Pancreas (tissue), 10 donors: ENCODE results near the gene DOCK3. TPM values are rescaled to one million over a fixed set of nuclear protein-coding genes. Genes with fewer than 3 reads are reported as not detected.

ENCODE experiments used
- ATAC-seq, 4 donors: fragments of 200-7000 bp; cut with Tn5 transposase; one replicate each; pipeline versions ENCODE4 v1.8.0 to v1.9.1; 2020; ENCODE audit warnings: mild to moderate bottlenecking in 4 of 4, moderate library complexity in 4 of 4
- DNase-seq, 6 donors: peaks; one replicate each; pipeline ENCODE4 v3.0.0-alpha.2; 2020
- FAIRE-seq: peaks from 2 replicates; lab custom pipeline; 2012; peaks lifted over from hg19 to GRCh38; lab: Jason Lieb, UNC
- H3K27ac ChIP-seq, 4 donors: fragments of 200-600 bp; sonication (generic); 1 replicate in 3 of 4; 2 replicates in 1 of 4; pipeline versions ENCODE4 v1.5.0 to v1.8.0; 2020
- H3K27me3 ChIP-seq, 4 donors: fragments of 200-600 bp; one replicate each; pipeline ENCODE4 v1.8.0; 2021
- H3K36me3 ChIP-seq, 3 donors: fragments of 200-600 bp; sonication (generic) in 1 of 3; one replicate each; pipeline versions ENCODE4 v1.5.0 to v1.8.0; 2020 to 2021
- H3K4me1 ChIP-seq, 3 donors: fragments of 200-600 bp; one replicate each; pipeline ENCODE4 v1.8.0; 2021
- H3K4me3 ChIP-seq, 4 donors: fragments of 200-600 bp; sonication (generic) in 2 of 4; one replicate each; pipeline versions ENCODE4 v1.5.0 to v1.8.0; 2020 to 2021
- H3K9me3 ChIP-seq, 4 donors: fragments of 200-600 bp; one replicate each; pipeline ENCODE4 v1.8.0; 2021
- CTCF ChIP-seq, 4 donors: fragments of 200-600 bp; sonication (generic) in 3 of 4; IDR thresholded peaks; one replicate each; pipeline versions ENCODE4 v1.5.0 to v1.8.0; 2021; ENCODE audit warnings: antibody characterized with exemption in 4 of 4
- WGBS, 2 donors: extraction: QIAGEN DNeasy Blood & Tissue Kit; methylation state at CpG; one replicate each; pipeline ENCODE4 v1.1.7; 2013; 5-methylcytosine and 5-hydroxymethylcytosine counted together
- intact Hi-C, 3 donors: fragments of 100-400 bp; cut with DNase I; formaldehyde crosslinking; loops; one replicate each; pipeline versions ENCODE4 v1.11.1 to v1.14.2; 2022
- polyA plus RNA-seq, 2 donors: library from polyadenylated mRNA; stranded (reverse); fragments of 200-250 nt; gene quantifications; one replicate each; pipeline ENCODE4 v1.2.3, GENCODE V29; 2013
- total RNA-seq, 6 donors: library from RNA; stranded (reverse); fragmentation: NEBNext Ultra II Directional in 4 of 6; extraction: Animal tissue kit (Norgen Biotek cat#: 25700) in 4 of 6; gene quantifications; one replicate each; pipeline versions ENCODE4 v1.2.1 to v1.2.4, GENCODE V29; 2021 to 2023
- donor health status: healthy with polysubstance abuse.
- donor health status: DM: no; HTN: no; CAD: no; lungs with moderate emphysema.
- donor health status: DM: no; HTN: no; CAD: no.
- donor health status: control.
- donor health status: control.
- donor health status: Bipolar disorder and iron deficiency.
- donor health status: DM: yes; HTN: yes; CAD: no.
- donor health status: DM: no; HTN: no; CAD: no.
- donor health status: DM: no; HTN: no; CAD: no.
- donor health status: DM: yes; HTN: yes; CAD: no.

DOCK3 gene
- total and polyA plus RNA-seq, 8 donors: 0.09 to 1.5 (median 0.36) TPM

- Histone ChIP-seq H3K9me3 (no peaks in the 10 kb centered on the region), H3K36me3 (no peaks in the 10 kb centered on the region), H3K27ac (no peak overlapping the region), H3K27me3 (no peaks in the 10 kb centered on the region), H3K4me3 (no peak overlapping the region), H3K4me1 (no peaks in the 10 kb centered on the region)
- FAIRE-seq (no peak), ATAC-seq (no peak), DNase-seq (no peak)
- intact Hi-C loops: no loop called here
- WGBS, 2 donors: 86 to 93% methylated on average over 5 of the region's 5 CpGs
- TF ChIP-seq CTCF (IDR thresholded peaks at IDR 0.05): no peak
Observed at GRCh38 chr3:50657407-50657806, 17.3 kb upstream of the DOCK3 start.

- intact Hi-C loops: no loop called here
- DNase-seq (peak in 1 of 6 donors; percentile 25), FAIRE-seq (no peak), ATAC-seq (no peak)
- 87 to 90% methylated on average over 3 of the region's 3 CpGs for WGBS, 2 donors
- no peaks in the 10 kb centered on the region for H3K9me3 ChIP-seq
- H3K4me3 ChIP-seq: no peak overlapping the region
- no peaks in the 10 kb centered on the region for H3K27me3 ChIP-seq
- H3K4me1 ChIP-seq: no peaks in the 10 kb centered on the region
- no peak overlapping the region for H3K27ac ChIP-seq
- no peak for TF ChIP-seq CTCF (IDR thresholded peaks at IDR 0.05)
- no peaks in the 10 kb centered on the region for H3K36me3 ChIP-seq
Observed at GRCh38 chr3:50657816-50658215, 16.9 kb upstream of the DOCK3 start.

- intact Hi-C loops: no loop called here
- Histone ChIP-seq H3K4me3 (no peak overlapping the region), H3K4me1 (no peaks in the 10 kb centered on the region), H3K27ac (no peak overlapping the region), H3K9me3 (no peaks in the 10 kb centered on the region), H3K36me3 (no peaks in the 10 kb centered on the region), H3K27me3 (no peaks in the 10 kb centered on the region)
- ATAC-seq (no peak), DNase-seq (peak in 1 of 6 donors; percentile 17), FAIRE-seq (no peak)
- 84 to 90% methylated on average over 6 of the region's 6 CpGs for WGBS, 2 donors
- TF ChIP-seq CTCF (IDR thresholded peaks at IDR 0.05): no peak
Observed at GRCh38 chr3:50658416-50658815, 16.3 kb upstream of the DOCK3 start.

GRCh38 chr3:50658831-50659230, 15.9 kb upstream of the DOCK3 start:
- no peak for TF ChIP-seq CTCF (IDR thresholded peaks at IDR 0.05)
- DNase-seq (no peak), ATAC-seq (no peak), FAIRE-seq (no peak)
- Histone ChIP-seq H3K4me3 (no peak overlapping the region), H3K27ac (no peak overlapping the region), H3K36me3 (no peaks in the 10 kb centered on the region), H3K4me1 (no peaks in the 10 kb centered on the region), H3K9me3 (no peaks in the 10 kb centered on the region), H3K27me3 (no peaks in the 10 kb centered on the region)
- intact Hi-C loops: no loop called here
- WGBS, 2 donors: 84 to 89% methylated on average over 3 of the region's 3 CpGs

GRCh38 chr3:50660386-50660785, 14.3 kb upstream of the DOCK3 start:
- no peak for TF ChIP-seq CTCF (IDR thresholded peaks at IDR 0.05)
- Histone ChIP-seq H3K4me3 (no peak overlapping the region), H3K27ac (no peak overlapping the region), H3K9me3 (no peaks in the 10 kb centered on the region), H3K36me3 (no peaks in the 10 kb centered on the region), H3K27me3 (no peaks in the 10 kb centered on the region), H3K4me1 (no peaks in the 10 kb centered on the region)
- ATAC-seq (no peak), DNase-seq (peak in 2 of 6 donors; percentile 1 to 28), FAIRE-seq (no peak)
- intact Hi-C loops: no loop called here
- 92 to 94% methylated on average over 10 of the region's 10 CpGs for WGBS, 2 donors
